Thyroid gland (tissue), 4 donors: ENCODE measurements around the gene KLF2. TPM values are rescaled to one million over a fixed set of nuclear protein-coding genes. Genes with fewer than 3 reads are reported as not detected.
"Not testable (repeated sequence)": the region's sequence is repeated elsewhere in the genome, so short reads cannot be mapped to it uniquely, and the experiment has no call there.

Source experiments
- DNase-seq, 2 donors: peaks; one replicate each; pipeline ENCODE4 v3.0.0-alpha.2; 2019
- H3K27ac ChIP-seq, 3 donors: fragments of 200-600 bp; sonication (generic); 1 replicate in 2 of 3; 2 replicates in 1 of 3; pipeline ENCODE4 v1.5.1; 2016 to 2019; ENCODE audit warnings: mild to moderate bottlenecking in 1 of 3, moderate library complexity in 1 of 3
- H3K27me3 ChIP-seq: fragments of 200-600 bp; sonication (generic); one replicate; pipeline ENCODE4 v1.5.1; 2019
- H3K36me3 ChIP-seq, 2 donors: fragments of 200-600 bp; sonication (generic); one replicate each; pipeline ENCODE4 v1.5.1; 2016 to 2019
- H3K4me1 ChIP-seq, 2 donors: fragments of 200-600 bp; sonication (generic); one replicate each; pipeline ENCODE4 v1.5.1; 2017 to 2019
- H3K4me3 ChIP-seq, 3 donors: fragments of 200-600 bp; sonication (generic); replicated peaks in 1 of 3; 1 replicate in 2 of 3; 2 replicates in 1 of 3; pipeline ENCODE4 v1.5.1; 2016; ENCODE audit warnings: mild to moderate bottlenecking in 1 of 3
- H3K9me3 ChIP-seq: fragments of 200-600 bp; sonication (generic); one replicate; pipeline ENCODE4 v1.5.1; 2017
- POLR2A ChIP-seq, 2 donors: fragments of 450-650 bp; IDR thresholded peaks; one replicate each; pipeline ENCODE4 v1.6.1; 2017; ENCODE audit warnings: antibody characterized with exemption in 2 of 2, mild to moderate bottlenecking in 2 of 2, moderate library complexity in 1 of 2
- WGBS, 2 donors: methylation state at CpG; one replicate each; pipeline ENCODE4 v1.1.5; 2017; 5-methylcytosine and 5-hydroxymethylcytosine counted together
- intact Hi-C: fragments of 100-400 bp; cut with DNase I; formaldehyde crosslinking; loops from one replicate; pipeline ENCODE4 v1.15.1; 2023
- total RNA-seq, 4 donors: library from RNA; depleted of rRNA; stranded (reverse); fragments of >200 nt; gene quantifications; one replicate each; pipeline ENCODE4 v1.2.3, GENCODE V29; 2016
- TF ChIP-seq, protein P1 (sequence below), 6 experiments: fragments of 200-600 bp in 3 of 6; fragments of 450-650 bp in 3 of 6; sonication (generic) in 3 of 6; IDR thresholded peaks; one replicate each; pipeline ENCODE4 v1.5.1; 2016 to 2019; ENCODE audit warnings: antibody characterized with exemption in 6 of 6, mild to moderate bottlenecking in 2 of 6, inconsistent platforms in 1 of 6, moderate library complexity in 1 of 6

The KLF2 gene
- total RNA-seq, 4 donors from 2014 or later, result 9.1 to 15.9 (median 14.0) TPM

DNA sequence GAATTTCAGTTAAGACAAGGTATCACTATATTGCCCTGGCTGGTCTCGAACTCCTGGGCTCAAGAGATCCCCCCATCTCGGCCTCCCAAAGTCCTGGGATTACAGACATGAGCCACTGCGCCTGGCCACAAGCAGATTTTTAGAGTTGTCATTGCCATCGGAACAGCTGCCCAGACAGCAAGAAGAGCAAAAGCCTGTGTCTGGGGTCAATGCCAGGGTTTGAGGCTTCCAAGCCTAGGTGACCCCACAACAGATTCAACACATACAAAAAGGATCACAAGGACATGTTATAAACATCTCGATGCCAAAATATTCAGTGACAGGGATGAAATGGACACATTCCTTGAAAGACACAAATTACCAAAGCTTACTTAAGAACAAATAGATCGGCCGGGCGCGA, 40.1 kb upstream of the KLF2 start:
- intact Hi-C loops, result no loop called here
- Histone ChIP-seq H3K36me3 (no peaks in the 10 kb centered on the region), H3K4me1 (peaks cover 17 to 33% of the 10 kb centered on the region in 2 donors), H3K27ac (peak overlapping the region; percentile 72 to 88 (median 78)), H3K27me3 (no peaks in the 10 kb centered on the region), H3K4me3 (no peak overlapping the region), H3K9me3 (no peaks in the 10 kb centered on the region)
- no peak for DNase-seq
- TF ChIP-seq, protein P1, sequence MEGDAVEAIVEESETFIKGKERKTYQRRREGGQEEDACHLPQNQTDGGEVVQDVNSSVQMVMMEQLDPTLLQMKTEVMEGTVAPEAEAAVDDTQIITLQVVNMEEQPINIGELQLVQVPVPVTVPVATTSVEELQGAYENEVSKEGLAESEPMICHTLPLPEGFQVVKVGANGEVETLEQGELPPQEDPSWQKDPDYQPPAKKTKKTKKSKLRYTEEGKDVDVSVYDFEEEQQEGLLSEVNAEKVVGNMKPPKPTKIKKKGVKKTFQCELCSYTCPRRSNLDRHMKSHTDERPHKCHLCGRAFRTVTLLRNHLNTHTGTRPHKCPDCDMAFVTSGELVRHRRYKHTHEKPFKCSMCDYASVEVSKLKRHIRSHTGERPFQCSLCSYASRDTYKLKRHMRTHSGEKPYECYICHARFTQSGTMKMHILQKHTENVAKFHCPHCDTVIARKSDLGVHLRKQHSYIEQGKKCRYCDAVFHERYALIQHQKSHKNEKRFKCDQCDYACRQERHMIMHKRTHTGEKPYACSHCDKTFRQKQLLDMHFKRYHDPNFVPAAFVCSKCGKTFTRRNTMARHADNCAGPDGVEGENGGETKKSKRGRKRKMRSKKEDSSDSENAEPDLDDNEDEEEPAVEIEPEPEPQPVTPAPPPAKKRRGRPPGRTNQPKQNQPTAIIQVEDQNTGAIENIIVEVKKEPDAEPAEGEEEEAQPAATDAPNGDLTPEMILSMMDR (IDR thresholded peaks at IDR 0.05), result no peak
- no peak for TF ChIP-seq POLR2A (IDR thresholded peaks at IDR 0.05)
- 90 to 98% methylated on average over 9 of the region's 9 CpGs for WGBS, 2 donors

DNA sequence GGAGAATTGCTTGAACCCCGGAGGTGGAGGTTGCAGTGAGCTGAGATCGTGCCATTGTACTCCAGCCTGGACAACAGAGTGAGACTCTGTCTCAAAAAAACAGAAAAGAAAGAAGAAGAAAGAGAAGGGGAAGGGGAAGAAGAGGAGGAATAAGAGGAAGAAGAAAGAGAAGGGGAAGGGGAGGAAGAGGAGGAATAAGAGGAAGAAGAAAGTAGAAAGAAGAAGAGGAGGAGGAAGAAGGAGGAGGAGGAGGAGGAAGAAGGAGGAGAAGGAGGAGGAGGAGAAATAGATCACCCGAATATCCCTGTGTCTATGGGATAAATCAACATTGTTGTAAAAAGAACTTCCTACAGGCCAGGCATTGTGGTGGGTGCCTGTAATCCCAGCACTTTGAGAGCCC, 39.5 kb upstream of the KLF2 start:
- H3K4me3 ChIP-seq, H3K36me3 ChIP-seq, intact Hi-C loops, DNase-seq, H3K27me3 ChIP-seq, H3K9me3 ChIP-seq: not testable (repeated sequence)
- Histone ChIP-seq H3K4me1 (peaks cover 15 to 29% of the 10 kb centered on the region in 2 donors), H3K27ac (peak overlapping the region; percentile 52 to 88 (median 68))
- WGBS, 2 donors, result 75 to 80% methylated on average over 3 of the region's 3 CpGs

DNA sequence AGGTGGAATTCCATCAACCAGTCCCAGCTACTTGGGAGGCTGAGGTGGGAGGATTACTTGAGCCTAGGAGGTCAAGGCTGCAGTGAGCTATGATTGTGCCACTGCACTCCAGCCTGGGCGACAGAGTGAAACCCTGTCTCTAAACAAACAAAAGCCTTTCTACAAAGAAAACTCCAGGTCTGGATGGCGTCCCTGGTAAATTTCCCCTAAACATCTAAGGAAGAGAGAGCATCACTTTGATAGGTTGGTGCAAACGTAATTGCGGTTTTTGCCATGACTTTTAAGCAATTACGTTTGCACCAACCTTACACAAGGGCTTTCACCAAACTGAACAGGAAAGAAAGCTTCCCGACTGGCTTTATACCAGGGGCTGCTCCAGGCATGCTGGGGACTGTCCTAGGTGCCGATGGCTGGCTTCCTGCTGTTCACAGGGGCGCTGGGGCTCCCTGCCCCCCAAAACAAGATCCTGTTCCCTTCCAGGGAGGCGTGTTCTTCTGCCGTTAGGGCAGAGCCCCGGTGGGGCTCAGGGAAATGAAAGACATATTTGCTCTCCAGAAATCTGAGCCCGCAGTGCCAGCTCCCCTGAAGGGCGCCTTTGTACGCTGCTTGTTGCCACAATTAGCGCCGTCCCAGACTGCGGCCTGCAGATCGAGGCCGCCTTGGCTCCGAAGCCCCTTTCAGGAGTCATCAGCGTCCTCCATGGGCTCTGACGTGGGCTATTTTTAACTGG, 38.7 kb upstream of the KLF2 start:
- TF ChIP-seq, protein P1 (IDR thresholded peaks at IDR 0.05), result no peak
- TF ChIP-seq POLR2A (IDR thresholded peaks at IDR 0.05), result peak in 1 of 2 donors; percentile 16
- intact Hi-C loops, result no loop called here

DNA sequence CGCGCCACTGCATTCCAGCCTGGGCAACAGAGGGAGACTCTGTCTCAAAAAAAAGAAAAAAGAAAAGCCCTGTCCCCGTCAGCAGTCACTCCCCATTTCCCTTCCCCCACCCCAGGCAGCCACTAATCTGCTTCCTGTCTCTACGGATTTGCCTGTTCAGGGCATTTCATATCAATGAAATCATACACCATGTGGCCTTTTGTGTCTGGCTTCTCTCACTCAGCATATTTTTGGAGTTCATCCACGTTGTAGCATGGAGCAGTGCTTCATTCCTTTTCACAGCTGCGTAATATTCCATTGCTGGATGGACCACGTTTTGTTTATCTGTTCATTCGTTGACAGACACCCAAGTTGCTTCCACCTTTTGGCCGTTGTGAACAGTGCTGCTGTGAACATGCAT, 36.1 kb upstream of the KLF2 start:
- Histone ChIP-seq H3K4me1 (peaks cover 19 to 25% of the 10 kb centered on the region in 2 donors), H3K4me3 (no peak overlapping the region), H3K9me3 (no peaks in the 10 kb centered on the region), H3K27me3 (no peaks in the 10 kb centered on the region), H3K36me3 (no peaks in the 10 kb centered on the region), H3K27ac (no peak overlapping the region)
- DNase-seq, result no peak
- no peak for TF ChIP-seq POLR2A (IDR thresholded peaks at IDR 0.05)
- TF ChIP-seq, protein P1 (IDR thresholded peaks at IDR 0.05), result no peak
- intact Hi-C loops, result no loop called here
- 61 to 81% methylated on average over 9 of the region's 9 CpGs for WGBS, 2 donors

More for the DNA sequence above, 38.7 kb upstream of the KLF2 start:
- Histone ChIP-seq H3K4me3 (no peak overlapping the region), H3K9me3 (no peaks in the 10 kb centered on the region), H3K27ac (peak overlapping the region; percentile 52 to 88 (median 68)), H3K4me1 (peaks cover 15 to 29% of the 10 kb centered on the region in 2 donors), H3K36me3 (no peaks in the 10 kb centered on the region), H3K27me3 (no peaks in the 10 kb centered on the region)
- 13 to 14% methylated on average over 11 to 20 of the region's 22 CpGs for WGBS, 2 donors
- DNase-seq, result no peak

DNA sequence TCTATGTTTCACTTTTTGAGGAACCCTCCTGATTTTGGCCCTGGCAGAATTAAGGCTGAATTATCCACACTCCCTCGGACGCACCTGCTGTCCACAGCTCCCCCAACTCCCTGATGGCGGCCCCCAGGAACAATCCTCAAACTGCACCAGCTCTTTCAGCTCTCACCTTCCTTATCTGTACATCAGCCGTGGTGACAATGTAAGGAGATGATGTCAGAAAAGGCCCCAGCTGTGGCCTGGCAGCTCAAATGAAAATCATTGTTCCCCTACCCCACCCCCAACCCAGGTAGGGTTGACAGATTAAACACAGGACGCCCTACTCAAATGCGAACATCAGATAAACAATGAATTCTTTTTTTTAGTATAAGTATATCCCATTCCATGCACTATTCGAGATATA, 35.0 kb upstream of the KLF2 start:
- Histone ChIP-seq H3K27ac (no peak overlapping the region), H3K4me3 (no peak overlapping the region), H3K4me1 (peaks cover 16 to 24% of the 10 kb centered on the region in 2 donors), H3K36me3 (no peaks in the 10 kb centered on the region), H3K9me3 (no peaks in the 10 kb centered on the region), H3K27me3 (no peaks in the 10 kb centered on the region)
- TF ChIP-seq, protein P1 (IDR thresholded peaks at IDR 0.05), result no peak
- TF ChIP-seq POLR2A (IDR thresholded peaks at IDR 0.05), result no peak
- no peak for DNase-seq
- intact Hi-C loops, result no loop called here
- 82 to 83% methylated on average over 7 of the region's 7 CpGs for WGBS, 2 donors
